ENCODE measurements around the gene RAB1B.

GRCh38 chr11:66275396-66275795, 7.0 kb downstream of the RAB1B start:
- TF ChIP-seq EZH2 (IDR thresholded peaks at IDR 0.05), result no peak
- TF ChIP-seq POLR2AphosphoS5 (IDR thresholded peaks at IDR 0.05; ENCODE audit: borderline replicate concordance, low read depth, low read length), result no peak
- TF ChIP-seq FOXP2 (optimal IDR thresholded peaks at IDR 0.05; ENCODE audit: control extremely low read depth, extremely low read length, insufficient read depth), result no peak
